Activated effector memory CD4-positive, alpha-beta T cell treated with Interleukin-2 at 50 U/mL for 16 hours (primary cell): ENCODE measurements around the gene TRIM56.

ENCODE experiments used
- DNase-seq: peaks from one replicate; pipeline ENCODE4 v3.0.0-alpha.2; 2020

The TRIM56 gene

GRCh38 chr7:101134399-101134980 is 49.2 kb downstream of the TRIM56 start:
- no peak for DNase-seq

- DNase-seq = no peak
These were observed 52.5 kb downstream of the TRIM56 start for GRCh38 chr7:101137651-101138212.

- DNase-seq = peak; percentile 75
These were observed 53.1 kb downstream of the TRIM56 start for GRCh38 chr7:101138213-101138870.

GRCh38 chr7:101140339-101140699 is 55.0 kb downstream of the TRIM56 start:
- no peak for DNase-seq

- DNase-seq = no peak
These were observed 55.6 kb downstream of the TRIM56 start for GRCh38 chr7:101140746-101141382.
